ENCODE data around the gene NOTCH1.

Gene NOTCH1

DNA sequence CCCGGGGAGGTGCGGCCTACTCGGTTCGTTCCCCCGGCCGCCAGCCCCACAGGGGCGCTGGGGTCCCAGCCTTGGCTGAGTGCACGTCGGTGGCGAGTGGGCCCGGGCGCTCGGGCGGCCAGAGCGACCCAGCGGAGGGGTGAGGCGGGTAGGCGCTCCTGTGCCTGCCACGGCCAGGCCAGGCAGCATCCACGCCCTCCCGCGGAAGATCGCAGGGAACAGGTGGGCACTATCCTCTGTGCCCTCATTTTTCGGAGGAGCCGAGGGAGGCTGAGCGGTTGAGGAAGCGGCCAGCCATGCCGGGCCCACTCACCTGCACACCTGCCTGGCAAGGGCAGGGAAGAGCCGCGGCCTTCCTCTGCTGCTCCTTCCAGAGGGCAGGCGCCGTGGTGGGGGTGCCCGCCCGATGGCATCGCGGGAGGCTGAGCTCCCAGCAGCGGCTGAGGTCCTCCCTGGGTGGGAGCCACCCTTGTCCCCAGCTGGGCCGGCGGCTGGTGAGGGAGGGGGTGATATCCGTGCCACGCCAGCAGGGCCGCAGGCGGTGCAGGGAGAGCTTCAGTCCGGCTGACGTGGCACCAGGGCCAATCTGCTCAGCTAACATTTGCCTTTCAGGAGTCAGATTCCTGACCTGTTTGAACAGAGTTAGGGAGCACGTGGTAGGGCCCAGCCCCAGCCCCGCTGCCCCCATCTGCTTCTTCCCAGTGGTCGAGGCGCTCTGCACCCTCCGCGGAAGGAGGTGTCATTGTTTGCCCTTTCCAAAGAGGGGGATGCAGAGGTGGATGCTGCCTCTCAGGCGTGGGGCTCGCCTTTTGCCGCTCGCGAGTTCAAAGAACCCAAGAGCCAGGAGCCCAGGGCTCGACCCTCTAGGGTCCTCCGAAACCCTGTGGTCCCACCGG, 61.4 kb downstream of the NOTCH1 start:
- DNase-seq = no peak

DNA sequence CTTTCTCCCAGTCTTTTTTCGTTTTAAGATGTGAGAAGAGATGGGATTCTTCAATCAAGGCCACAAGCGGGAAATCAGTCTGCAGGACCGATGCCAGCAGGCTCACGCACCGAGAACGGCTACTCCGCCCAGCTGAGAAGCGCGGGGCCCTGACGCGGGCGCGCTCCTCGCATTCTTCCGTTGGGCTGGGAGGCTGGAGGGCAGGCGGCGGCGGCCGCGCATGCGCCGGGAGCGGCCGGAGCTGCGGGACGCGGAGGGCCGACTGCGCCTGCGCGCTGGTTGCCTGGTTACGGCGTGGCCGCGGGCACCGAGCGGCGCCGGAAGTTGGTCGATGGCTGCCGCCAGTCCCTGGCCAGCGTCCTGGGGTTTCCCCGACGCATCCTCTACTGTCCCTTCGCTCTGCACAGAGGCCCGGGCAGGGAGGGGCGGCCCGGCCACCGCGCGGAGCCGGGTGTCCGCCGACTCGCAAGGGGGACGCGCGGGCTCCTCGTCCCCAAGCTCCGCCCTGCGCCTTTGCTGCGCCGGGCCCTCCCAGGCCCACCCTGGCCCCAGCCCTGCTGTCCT, 62.2 kb downstream of the NOTCH1 start:
- DNase-seq = peak; percentile 86

DNA sequence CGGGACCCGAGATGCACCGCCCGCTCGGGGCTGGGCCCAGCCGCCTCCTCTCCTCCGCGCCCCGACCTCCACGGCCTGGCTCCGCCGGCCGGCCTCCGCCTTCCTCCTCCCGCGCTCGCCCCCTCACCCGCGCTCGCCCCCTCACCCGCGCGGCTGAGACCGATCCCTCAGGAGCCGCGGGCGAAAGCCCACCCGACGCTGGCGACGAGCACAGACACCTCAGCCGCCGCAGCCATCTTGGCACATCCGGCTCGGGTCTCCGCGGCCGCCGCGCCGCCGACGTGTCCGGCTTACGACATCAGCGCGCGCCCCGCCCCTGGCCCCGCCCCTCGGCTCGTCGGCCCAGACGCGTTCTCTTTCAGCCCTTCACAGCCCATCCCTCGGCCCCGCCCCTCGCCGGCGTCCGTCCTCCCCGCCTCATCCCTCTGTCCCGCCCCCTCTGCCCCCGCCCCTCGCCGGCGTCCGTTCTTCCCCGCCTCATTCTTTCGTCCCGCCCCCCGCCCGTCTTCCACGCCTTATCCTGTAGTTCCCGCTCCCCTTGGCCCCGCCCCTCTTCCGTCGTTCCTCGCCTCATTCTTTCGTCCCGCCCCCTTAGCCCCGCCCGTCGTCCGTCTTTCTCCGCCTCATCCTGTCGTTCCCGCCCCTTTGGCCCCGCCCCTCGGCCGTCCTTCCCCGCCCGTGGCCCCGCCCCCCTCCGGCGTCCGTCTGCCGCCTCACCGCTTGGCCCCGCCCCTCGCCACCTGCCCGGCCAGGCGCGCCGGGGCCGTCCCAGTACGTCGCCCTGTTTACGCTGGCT, 62.9 kb downstream of the NOTCH1 start, which contains the start of gene SEC16A:
SEC16A (minus strand) TSS at position 248 of the 796 bp plus-strand sequence. CDS start 5,425 bp downstream, outside the sequence.
- peak; percentile 99 for DNase-seq

- peak; percentile 38 for DNase-seq
Observed at GRCh38 chr9:136482046-136482792, 63.6 kb downstream of the NOTCH1 start.

- DNase-seq = no peak
Observed at GRCh38 chr9:136481558-136481957, 64.3 kb downstream of the NOTCH1 start.

DNA sequence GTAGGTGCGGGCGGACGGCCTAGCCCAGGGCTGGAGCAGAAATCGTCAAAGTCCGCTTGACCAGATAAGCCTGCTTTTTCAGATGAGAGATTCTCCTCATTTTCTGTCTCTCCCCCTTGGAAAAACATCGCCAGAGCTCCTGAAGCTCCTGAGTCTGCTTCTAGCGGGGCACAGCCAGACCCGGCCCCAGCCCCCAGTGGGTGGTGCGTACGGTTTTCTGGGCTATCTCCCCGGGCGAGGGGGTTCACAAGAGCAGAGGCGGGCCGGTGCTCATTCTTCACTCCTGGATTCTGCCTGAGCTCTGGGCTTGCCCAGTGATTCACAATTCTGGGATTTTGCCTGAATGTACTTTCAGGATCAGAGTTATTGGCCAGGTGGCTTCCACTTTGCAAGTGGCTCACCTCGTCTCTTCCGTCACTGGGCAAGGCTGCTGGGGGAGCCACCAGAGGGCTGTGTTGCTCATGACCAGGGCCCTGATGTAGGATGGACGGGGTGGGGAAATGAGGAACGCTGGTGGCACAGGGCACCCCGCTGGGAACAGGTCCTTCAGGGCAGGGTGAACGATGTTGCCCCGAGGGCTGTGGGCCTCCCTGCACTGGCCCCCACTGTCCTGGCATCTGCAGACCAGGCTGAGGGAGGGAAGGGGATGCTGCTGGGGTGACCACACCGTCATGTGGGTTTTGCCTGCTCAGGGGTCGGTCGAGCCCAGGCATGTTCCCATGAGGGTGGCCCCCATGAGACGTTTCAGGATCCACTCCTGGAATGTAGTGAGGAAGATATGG, 69.3 kb downstream of the NOTCH1 start:
- no peak for DNase-seq

DNA sequence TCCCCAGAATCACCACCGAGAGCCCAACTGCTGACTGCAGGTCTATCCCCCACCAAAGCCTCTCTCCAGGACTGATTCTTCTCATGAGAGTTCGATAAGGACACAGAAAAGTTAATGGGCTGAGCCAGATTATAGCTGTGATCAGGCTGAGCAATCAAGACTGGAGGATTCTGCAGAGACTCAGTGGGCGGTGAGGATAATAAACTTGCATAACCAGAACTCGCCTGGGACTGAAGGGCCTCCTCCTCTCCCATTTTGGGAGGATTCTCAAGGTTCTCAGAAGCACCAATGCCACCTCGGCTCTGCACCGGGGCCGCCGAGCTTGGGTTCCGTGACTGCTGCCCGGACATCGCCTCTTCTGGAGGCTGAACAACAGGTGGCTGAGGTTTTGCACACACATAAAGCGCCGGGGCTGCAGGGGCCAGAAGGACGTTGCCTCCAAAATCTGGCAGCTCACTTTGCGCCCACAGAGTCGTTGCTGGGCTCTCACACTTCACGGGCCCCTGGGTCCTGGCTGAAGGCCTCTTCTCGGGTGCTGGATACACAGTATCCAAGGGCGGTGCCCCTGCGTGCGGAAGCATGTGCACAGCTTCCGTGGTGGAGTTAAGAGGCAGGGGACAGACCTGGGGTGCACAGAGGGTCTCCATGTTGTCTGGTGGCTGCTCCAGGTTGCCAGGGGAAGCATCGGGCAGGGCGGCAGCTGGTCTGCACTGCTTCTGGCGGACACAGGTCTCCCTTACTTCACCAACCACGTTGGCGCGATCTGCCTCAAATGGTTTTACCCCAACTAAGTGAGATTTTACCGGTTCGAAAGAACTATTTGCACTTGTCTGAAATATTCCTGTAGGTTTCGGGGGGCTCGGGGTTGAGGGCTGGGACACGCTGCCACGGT, 70.6 kb downstream of the NOTCH1 start:
- DNase-seq = no peak

GRCh38 chr9:136474021-136474640, 71.7 kb downstream of the NOTCH1 start:
- no peak for DNase-seq

GRCh38 chr9:136473354-136473721, 72.5 kb downstream of the NOTCH1 start:
- no peak for DNase-seq

DNA sequence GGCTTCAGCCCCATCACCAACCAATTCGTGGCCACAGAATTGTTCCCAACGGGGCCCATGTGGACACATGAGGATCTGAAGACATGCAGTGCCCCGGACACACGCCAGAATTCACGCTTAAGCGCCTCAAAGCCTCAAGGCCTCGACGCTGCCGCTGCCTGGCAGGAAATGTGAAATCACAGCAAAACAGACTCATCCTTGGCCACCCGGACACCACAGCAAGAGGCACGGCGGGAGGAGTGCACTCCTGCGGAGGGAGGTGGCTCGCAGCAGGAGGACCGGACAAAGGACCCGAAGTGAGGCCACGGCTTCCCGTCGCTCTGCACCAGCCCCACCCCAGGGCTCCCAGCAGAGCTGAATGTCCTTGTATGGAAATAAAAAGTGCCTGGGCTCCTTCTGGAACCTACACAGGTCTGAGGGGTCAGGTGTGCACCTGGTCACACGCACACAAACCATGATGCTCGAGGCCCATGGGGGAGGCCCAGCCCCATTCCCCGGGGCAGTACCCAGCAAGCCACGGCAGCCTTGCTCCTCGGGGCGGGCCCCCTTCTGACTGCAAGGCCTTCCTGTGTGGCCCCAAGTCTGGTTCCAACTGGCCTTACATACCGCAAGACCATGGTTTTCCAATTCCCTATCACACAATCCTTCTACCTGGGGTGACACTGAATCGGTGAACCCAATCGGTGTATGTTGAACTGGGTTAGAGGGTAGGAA, 73.1 kb downstream of the NOTCH1 start:
- DNase-seq = no peak

DNA sequence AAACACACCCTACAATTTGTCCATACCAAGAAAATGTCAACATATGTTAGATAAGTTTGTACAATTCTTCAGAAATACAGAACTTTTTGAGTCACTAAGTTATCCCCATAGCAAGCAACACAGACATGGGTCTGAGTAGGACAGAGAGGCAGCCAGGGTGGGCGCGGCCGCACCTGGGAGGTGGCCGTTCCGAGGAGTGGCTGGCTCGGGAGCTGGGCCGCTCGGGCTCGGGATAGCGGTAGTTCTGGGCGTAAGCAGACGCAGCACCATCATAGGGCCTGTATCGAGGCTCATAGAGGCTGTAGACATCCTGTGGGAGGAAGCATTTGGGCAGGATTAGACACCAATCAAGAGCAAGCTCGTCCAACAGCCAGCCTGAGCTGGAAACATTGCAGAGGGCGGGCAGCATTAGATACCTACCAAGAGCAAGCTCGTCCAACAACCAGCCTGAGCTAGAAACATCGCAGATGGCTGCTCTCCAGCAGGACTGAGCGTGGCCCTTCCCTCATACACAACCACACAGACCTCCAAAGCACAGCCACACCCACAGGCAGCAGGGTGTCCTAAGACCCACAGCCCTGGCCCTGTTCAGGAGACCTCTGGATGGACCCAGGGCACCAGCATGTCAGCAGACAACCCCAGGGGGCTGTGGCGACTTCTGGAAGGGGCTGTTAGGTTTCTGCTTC, 73.9 kb downstream of the NOTCH1 start:
- DNase-seq = no peak

- no peak for DNase-seq
Observed at GRCh38 chr9:136470792-136471469, 74.9 kb downstream of the NOTCH1 start.

DNA sequence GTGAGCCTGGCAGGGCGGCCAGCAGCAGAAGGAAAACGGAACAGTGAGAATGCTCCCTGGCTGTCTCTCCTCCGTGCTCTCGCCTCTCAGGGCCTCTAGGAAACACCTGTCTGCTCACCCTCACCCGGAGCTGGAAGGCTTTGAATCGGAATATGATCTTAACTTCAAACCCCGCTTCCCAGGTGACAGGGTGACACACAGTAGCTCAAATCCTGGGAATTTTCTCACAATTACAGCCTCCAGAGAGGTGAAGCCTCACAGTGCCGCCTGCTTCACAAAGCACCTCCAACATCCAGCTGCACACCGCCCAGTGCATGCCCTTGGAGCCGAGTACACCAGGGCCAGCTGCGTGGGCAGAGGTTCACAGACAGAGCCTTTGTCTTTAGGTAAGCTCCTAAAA, 75.5 kb downstream of the NOTCH1 start:
- DNase-seq = no peak

- DNase-seq = no peak
Observed at GRCh38 chr9:136467766-136468165, 78.1 kb downstream of the NOTCH1 start.

DNA sequence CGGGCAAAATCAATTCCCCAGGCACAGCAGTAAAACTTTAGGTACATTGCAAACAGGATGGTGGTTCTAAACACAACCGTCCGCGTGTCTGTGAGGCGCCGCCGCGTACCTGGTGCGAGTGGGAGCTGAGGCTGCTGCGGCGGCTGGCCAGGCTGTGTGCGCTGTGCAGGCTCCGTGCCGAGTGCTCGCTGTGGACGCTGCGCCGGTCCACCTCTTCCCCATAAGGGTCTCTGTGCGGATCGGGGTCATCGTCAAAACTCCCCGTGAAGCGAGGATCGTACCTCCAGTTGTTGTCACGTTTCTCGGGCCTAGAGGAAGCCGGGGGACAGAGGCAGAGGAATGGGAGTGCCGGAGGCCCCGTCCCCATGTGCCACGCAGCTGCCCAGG, 79.7 kb downstream of the NOTCH1 start:
- DNase-seq = no peak

- no peak for DNase-seq
Observed at GRCh38 chr9:136465500-136466154, 80.2 kb downstream of the NOTCH1 start.

DNA sequence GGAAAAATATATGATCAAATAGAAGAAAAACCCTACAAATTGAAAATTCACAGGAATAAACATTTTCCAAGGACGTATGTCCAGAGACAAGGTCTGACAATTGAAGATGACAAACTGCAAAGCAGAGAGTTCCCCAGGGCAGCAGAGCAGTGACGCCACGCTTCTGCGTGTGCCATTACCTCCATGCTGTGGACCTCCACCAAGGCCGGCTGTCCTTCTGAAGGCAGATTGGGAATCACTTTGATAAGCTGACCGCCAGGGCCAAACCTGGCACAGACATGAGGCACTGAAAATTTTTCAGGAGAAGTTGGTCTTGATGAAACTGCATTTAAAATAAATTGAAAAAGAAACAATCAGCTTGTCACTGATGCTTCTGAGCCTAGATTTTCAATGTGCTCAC, 81.6 kb downstream of the NOTCH1 start:
- DNase-seq = no peak

- no peak for DNase-seq
Observed at GRCh38 chr9:136463578-136463977, 82.3 kb downstream of the NOTCH1 start.

Measured in NCI-H510A treated with DMSO at 0.1 percent for 48 hours (cell line).